Heart left ventricle (tissue), 16 donors: Measurements from ENCODE around the gene XPNPEP1. TPM values are rescaled to one million over a fixed set of nuclear protein-coding genes. Genes with fewer than 3 reads are reported as not detected.
A peak's percentile ranks its signal among the peaks of the same experiment; 100 is the strongest.

Experiments used
- ATAC-seq, 4 donors: fragments of 200-7000 bp; cut with Tn5 transposase; one replicate each; pipeline ENCODE4 v1.9.1; 2020 to 2022; ENCODE audit warnings: moderate library complexity in 4 of 4, mild to moderate bottlenecking in 3 of 4, moderate number of reproducible peaks in 1 of 4
- DNase-seq, 5 donors: peaks; one replicate each; pipeline ENCODE4 v3.0.0-alpha.2; 2020
- H3K27ac ChIP-seq, 12 donors: fragments of 200-600 bp; sonication (generic) in 4 of 12; one replicate each; pipeline versions ENCODE4 v1.5.0 to v1.8.0; 2016 to 2022; ENCODE audit warnings: mild to moderate bottlenecking in 2 of 12
- H3K27me3 ChIP-seq, 9 donors: fragments of 200-600 bp; sonication (generic) in 2 of 9; one replicate each; pipeline versions ENCODE4 v1.5.1 to v1.8.0; 2016 to 2022; ENCODE audit warnings: mild to moderate bottlenecking in 3 of 9
- H3K36me3 ChIP-seq, 9 donors: fragments of 200-600 bp; sonication (generic) in 2 of 9; one replicate each; pipeline versions ENCODE4 v1.5.0 to v1.8.0; 2018 to 2022; ENCODE audit warnings: mild to moderate bottlenecking in 2 of 9
- H3K4me1 ChIP-seq, 12 donors: fragments of 200-600 bp; sonication (generic) in 4 of 12; one replicate each; pipeline versions ENCODE4 v1.5.0 to v1.8.0; 2016 to 2022; ENCODE audit warnings: mild to moderate bottlenecking in 3 of 12
- H3K4me3 ChIP-seq, 12 donors: fragments of 200-600 bp; sonication (generic) in 4 of 12; one replicate each; pipeline versions ENCODE4 v1.5.0 to v1.8.0; 2017 to 2022; ENCODE audit warnings: mild to moderate bottlenecking in 9 of 12, moderate library complexity in 4 of 12
- H3K9me3 ChIP-seq, 12 donors: fragments of 200-600 bp; sonication (generic) in 4 of 12; one replicate each; pipeline versions ENCODE4 v1.5.0 to v1.8.0; 2016 to 2022; ENCODE audit warnings: mild to moderate bottlenecking in 1 of 12
- CTCF ChIP-seq, 12 donors: fragments of 200-600 bp; sonication (generic) in 4 of 12; IDR thresholded peaks; one replicate each; pipeline versions ENCODE4 v1.5.0 to v1.8.0; 2018 to 2022; ENCODE audit warnings: antibody characterized with exemption in 12 of 12, mild to moderate bottlenecking in 5 of 12
- POLR2A ChIP-seq, 2 donors: fragments of 450-650 bp; IDR thresholded peaks; one replicate each; pipeline ENCODE4 v1.6.1; 2017; ENCODE audit warnings: antibody characterized with exemption in 2 of 2, mild to moderate bottlenecking in 2 of 2, moderate library complexity in 2 of 2
- WGBS, 4 donors: extraction: QIAGEN DNeasy Blood & Tissue Kit in 2 of 4; methylation state at CpG; one replicate each; pipeline versions ENCODE4 v1.1.5 to v1.1.7; 2013 to 2018; 5-methylcytosine and 5-hydroxymethylcytosine counted together
- intact Hi-C, 10 donors: fragments of 100-400 bp; cut with DNase I; formaldehyde crosslinking; loops; one replicate each; pipeline versions ENCODE4 v1.11.1 to v1.14.2; 2022
- polyA plus RNA-seq, 2 donors: library from polyadenylated mRNA; stranded (reverse); fragments of 200-250 nt; gene quantifications; one replicate each; pipeline ENCODE4 v1.2.3, GENCODE V29; 2013
- total RNA-seq, 9 donors: library from RNA; depleted of rRNA in 2 of 9; stranded (reverse); fragments of >200 nt in 2 of 9; fragmentation: NEBNext Ultra II Directional in 3 of 9; extraction: Animal tissue kit (Norgen Biotek cat#: 25700) in 3 of 9; gene quantifications; one replicate each; pipeline versions ENCODE4 v1.1.0 to v1.2.4, GENCODE V29; 2016 to 2023
- donor health status: ischemic (EF 13 %, LVEDD 7.1; RV severe dilation, severe dysfunction).
- donor health status: healthy with polysubstance abuse.
- donor health status: DM: no; HTN: yes; CAD: no.
- donor health status: DM: no; HTN: no; CAD: no.
- donor health status: ischemic (EF 25% LVEDD 6.9; RV normal size, moderate dysfunction).
- donor health status: ischemic (EF 25% LVEDD 5.7; RV mildly dilated, moderate dysfunction).
- donor health status: healthy.
- donor health status: DM: yes; HTN: yes; CAD: no.
- donor health status: ischemic (EF 35%, LVEDD 5.7; RV mildly dilated, moderate dysfunction).
- donor health status: nonischemic (EF 11% LVEDD 7.7; RV severe dilation, severe dysfunction).
- donor health status: DM: yes; HTN: yes; CAD: no.
- donor health status: PGD.
- donor health status: ischemic (EF 29% LVEDD 5.4; RV normal size, mild dysfunction).
- donor health status: nonischemic (EF 23%, LVEDD 6.1; RV moderate dilation, normal function).

XPNPEP1 gene
- total and polyA plus RNA-seq, 11 donors: 14.5 to 77.0 (median 46.2) TPM

GRCh38 chr10:109875828-109876821 is 47.2 kb downstream of the XPNPEP1 start:
- no peak overlapping the region for H3K4me3 ChIP-seq
- H3K27me3 ChIP-seq: no peaks in the 10 kb centered on the region
- H3K9me3 ChIP-seq: no peaks in the 10 kb centered on the region
- H3K36me3 ChIP-seq: peaks cover 2 to 100% (median 94%) of the 10 kb centered on the region in 9 donors
- intact Hi-C loops: no loop called here
- peaks cover 0 to 6% (median 0%) of the 10 kb centered on the region in 12 donors for H3K4me1 ChIP-seq
- WGBS, 4 donors: 86 to 89% (median 88%) methylated on average over 8 of the region's 8 CpGs
- peak overlapping the region in 9 of 12 donors; percentile 9 to 74 (median 63) for H3K27ac ChIP-seq
- no peak for TF ChIP-seq POLR2A (IDR thresholded peaks at IDR 0.05)
- TF ChIP-seq CTCF (IDR thresholded peaks at IDR 0.05): no peak
- ATAC-seq (peak in 1 of 4 donors; percentile 28), DNase-seq (no peak)

- intact Hi-C loops: no loop called here
- peak; percentile 15 to 86 (median 82) for ATAC-seq
- H3K4me3 ChIP-seq: no peak overlapping the region
- H3K36me3 ChIP-seq: peaks cover 2 to 100% (median 94%) of the 10 kb centered on the region in 9 donors
- 80 to 85% (median 81%) methylated on average over 7 of the region's 7 CpGs for WGBS, 4 donors
- H3K27ac ChIP-seq: peak overlapping the region in 8 of 12 donors; percentile 30 to 74 (median 64)
- no peak for TF ChIP-seq POLR2A (IDR thresholded peaks at IDR 0.05)
- TF ChIP-seq CTCF (IDR thresholded peaks at IDR 0.05): no peak
- no peaks in the 10 kb centered on the region for H3K27me3 ChIP-seq
- no peaks in the 10 kb centered on the region for H3K9me3 ChIP-seq
- DNase-seq: no peak
- peaks cover 0 to 4% (median 0%) of the 10 kb centered on the region in 12 donors for H3K4me1 ChIP-seq
Measured at GRCh38 chr10:109875151-109875568, 48.2 kb downstream of the XPNPEP1 start.

- H3K9me3 ChIP-seq: no peaks in the 10 kb centered on the region
- 93 to 97% (median 95%) methylated on average over 4 of the region's 4 CpGs for WGBS, 4 donors
- TF ChIP-seq CTCF (IDR thresholded peaks at IDR 0.05) (no peak), POLR2A (IDR thresholded peaks at IDR 0.05) (no peak)
- intact Hi-C loops: no loop called here
- H3K27ac ChIP-seq: no peak overlapping the region
- H3K4me3 ChIP-seq: no peak overlapping the region
- H3K4me1 ChIP-seq: peaks cover 0 to 14% (median 0%) of the 10 kb centered on the region in 12 donors
- H3K27me3 ChIP-seq: no peaks in the 10 kb centered on the region
- DNase-seq (no peak), ATAC-seq (no peak)
- peaks cover 2 to 100% (median 98%) of the 10 kb centered on the region in 9 donors for H3K36me3 ChIP-seq
Measured at GRCh38 chr10:109871476-109871875, 51.8 kb downstream of the XPNPEP1 start.

- WGBS, 4 donors: 78 to 87% (median 84%) methylated on average over 4 of the region's 4 CpGs
- DNase-seq (no peak), ATAC-seq (peak in 1 of 4 donors; percentile 18)
- intact Hi-C loops: no loop called here
- TF ChIP-seq CTCF (IDR thresholded peaks at IDR 0.05) (no peak), POLR2A (IDR thresholded peaks at IDR 0.05) (no peak)
- Histone ChIP-seq H3K4me1 (peaks cover 0 to 14% (median 0%) of the 10 kb centered on the region in 12 donors), H3K27me3 (no peaks in the 10 kb centered on the region), H3K9me3 (peaks cover 0 to 18% (median 4%) of the 10 kb centered on the region in 12 donors), H3K27ac (no peak overlapping the region), H3K4me3 (no peak overlapping the region), H3K36me3 (peaks cover 0 to 95% (median 87%) of the 10 kb centered on the region in 9 donors)
Measured at GRCh38 chr10:109866995-109867635, 56.2 kb downstream of the XPNPEP1 start.
